ENCODE data around the gene TLR1. TPM values are rescaled to one million over a fixed set of nuclear protein-coding genes. Genes with fewer than 3 reads are reported as not detected.

The TLR1 gene
- polyA plus RNA-seq, 1 of the 3 experiments (the other 2 are of a cell fraction), result not detected

GRCh38 chr4:38837849-38838248 is 33.3 kb upstream of the TLR1 start:
- no peaks in the 10 kb centered on the region for H3K36me3 ChIP-seq (replicated peaks in 1 of 2; ENCODE audit: control insufficient read depth in 1 of 2, insufficient read depth in 2 of 2, low read length in 1 of 2)
- H3K27me3 ChIP-seq (ENCODE audit: insufficient read depth), result no peaks in the 10 kb centered on the region; the same call in 1 of the 2 replicates
- ChIA-PET CTCF (no interaction called here), POLR2A (no interaction called here)
- H2AFZ ChIP-seq (ENCODE audit: low read depth), result no peak overlapping the region
- peak overlapping the region in 1 of 2 experiments; percentile 49; a peak in 1 of 4 replicates for H3K27ac ChIP-seq (ENCODE audit: low read depth in 2 of 2, low read length in 1 of 2)
- H3F3A ChIP-seq (replicated peaks; ENCODE audit: insufficient read depth), result peaks cover 15% of the 10 kb centered on the region
- H3K9ac ChIP-seq, result no peak overlapping the region
- no peaks in the 10 kb centered on the region for H3K9me2 ChIP-seq
- H3K4me2 ChIP-seq, result no peak overlapping the region
- no peak for DNase-seq
- H3K9me3 ChIP-seq, result peaks cover 18% of the 10 kb centered on the region
- H3K4me3 ChIP-seq (ENCODE audit: low read depth in 2 of 2, low read length in 1 of 2), result no peak overlapping the region
- no peaks in the 10 kb centered on the region for H3K4me1 ChIP-seq (ENCODE audit: control insufficient read depth in 1 of 2, insufficient read depth in 2 of 2, low read depth in 1 of 2, low read length in 1 of 2)
- H3K79me2 ChIP-seq (ENCODE audit: insufficient read depth), result no peaks in the 10 kb centered on the region
- H4K20me1 ChIP-seq (ENCODE audit: insufficient read depth), result no peaks in the 10 kb centered on the region
- 10% methylated on average over 2 of the region's 2 CpGs for WGBS (ENCODE audit: low lambda C conversion rate)
- TF ChIP-seq FOXM1 (IDR thresholded peaks at IDR 0.05; ENCODE audit: low read depth) (no peak), USF2 (IDR thresholded peaks at IDR 0.05; ENCODE audit: borderline replicate concordance, low read depth, low read length) (no peak), TEAD4 (IDR thresholded peaks at IDR 0.05; ENCODE audit: borderline replicate concordance, insufficient read depth) (peak; percentile 70; the same call in 1 of the 2 replicates), CTCF (IDR thresholded peaks at IDR 0.05) (no peak), ZBTB33 (IDR thresholded peaks at IDR 0.05; ENCODE audit: borderline replicate concordance, low read depth) (no peak; the same call in 1 of the 2 replicates), POLR2AphosphoS5 (IDR thresholded peaks at IDR 0.05; ENCODE audit: low read depth, low read length) (peak; percentile 80; the same call in 1 of the 2 replicates), IRF3 (IDR thresholded peaks at IDR 0.05; ENCODE audit: low read depth, low read length) (no peak), RXRA (IDR thresholded peaks at IDR 0.05; ENCODE audit: borderline replicate concordance, low read depth) (peak; percentile 57; the same call in 1 of the 2 replicates), FOSL2 (IDR thresholded peaks at IDR 0.05; ENCODE audit: borderline replicate concordance, low read depth) (peak; percentile 92), YY1 (IDR thresholded peaks at IDR 0.05; ENCODE audit: low read depth) (no peak), FOXJ3 (CRISPR knock-in tag; IDR thresholded peaks at IDR 0.05) (no peak), GABPA (IDR thresholded peaks at IDR 0.05; ENCODE audit: low read depth) (no peak), GATA2 (CRISPR knock-in tag; IDR thresholded peaks at IDR 0.05) (no peak), EP300 (IDR thresholded peaks at IDR 0.05; ENCODE audit: borderline replicate concordance in 1 of 2, low read depth in 1 of 2, low read length in 1 of 2) (peak in 1 of 2 experiments; percentile 65; a peak in 1 of 4 replicates), RAD21 (IDR thresholded peaks at IDR 0.05; ENCODE audit: low read length) (no peak), CHD2 (IDR thresholded peaks at IDR 0.05; ENCODE audit: low read length, partially characterized antibody) (no peak), NRF1 (IDR thresholded peaks at IDR 0.05; ENCODE audit: low read depth, low read length) (no peak), EZH2phosphoT487 (IDR thresholded peaks at IDR 0.05; ENCODE audit: borderline replicate concordance, low read depth) (no peak; the same call in 1 of the 2 replicates), MEF2A (IDR thresholded peaks at IDR 0.05; ENCODE audit: borderline replicate concordance, low read depth) (no peak; the same call in 1 of the 2 replicates), ELF1 (IDR thresholded peaks at IDR 0.05) (no peak), RFX5 (IDR thresholded peaks at IDR 0.05; ENCODE audit: low read length) (no peak), PBX3 (IDR thresholded peaks at IDR 0.05) (peak; percentile 95), REST (IDR thresholded peaks at IDR 0.05; ENCODE audit: low read depth, low read length) (no peak), MXI1 (IDR thresholded peaks at IDR 0.05; ENCODE audit: low read depth, low read length) (no peak)
